Measurements from ENCODE around the gene HERC2. TPM values are rescaled to one million over a fixed set of nuclear protein-coding genes. Genes with fewer than 3 reads are reported as not detected.

The HERC2 gene
- total RNA-seq, 3 donors from 2014 or later (not counting 1 experiment from before 2014, with no cell fraction given) = 54.2 to 64.0 (median 63.9) TPM

DNA sequence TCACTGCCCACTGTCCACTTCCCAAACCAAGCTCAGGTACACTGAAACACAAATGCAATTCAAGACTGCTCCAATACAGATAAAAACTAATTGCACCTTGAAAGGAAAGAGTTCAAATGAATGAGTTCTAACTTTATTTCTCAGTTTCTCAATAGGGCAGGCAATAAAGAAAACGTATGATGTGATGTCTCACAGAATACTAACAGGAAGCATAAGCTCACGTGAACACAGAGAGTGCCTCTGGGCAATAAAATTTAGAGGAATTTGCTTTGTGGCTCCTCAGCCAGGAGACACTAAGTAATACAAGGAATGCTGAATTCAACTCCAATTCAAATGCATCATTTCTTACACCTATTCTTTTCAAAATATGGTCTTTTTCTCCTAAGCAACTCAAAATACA, 140.6 kb downstream of the HERC2 start:
- Mint-ChIP-seq H3K9me3 (no peaks in the 10 kb centered on the region), H3K27me3 (ENCODE audit: low read depth in 2 of 2) (no peaks in the 10 kb centered on the region), H3K4me3 (no peak overlapping the region), H3K36me3 (peaks cover 18% of the 10 kb centered on the region), H3K27ac (no peak overlapping the region), H3K4me1 (no peaks in the 10 kb centered on the region)
- no peak for ATAC-seq
- WGBS (ENCODE audit: insufficient coverage) = 95% methylated on average over 2 of the region's 2 CpGs
- H3K9me3 ChIP-seq (ENCODE audit: control insufficient read depth, insufficient read depth, low read length) = no peaks in the 10 kb centered on the region
- intact Hi-C loops (cut with micrococcal nuclease) = no loop called here
- TF ChIP-seq, protein P1, sequence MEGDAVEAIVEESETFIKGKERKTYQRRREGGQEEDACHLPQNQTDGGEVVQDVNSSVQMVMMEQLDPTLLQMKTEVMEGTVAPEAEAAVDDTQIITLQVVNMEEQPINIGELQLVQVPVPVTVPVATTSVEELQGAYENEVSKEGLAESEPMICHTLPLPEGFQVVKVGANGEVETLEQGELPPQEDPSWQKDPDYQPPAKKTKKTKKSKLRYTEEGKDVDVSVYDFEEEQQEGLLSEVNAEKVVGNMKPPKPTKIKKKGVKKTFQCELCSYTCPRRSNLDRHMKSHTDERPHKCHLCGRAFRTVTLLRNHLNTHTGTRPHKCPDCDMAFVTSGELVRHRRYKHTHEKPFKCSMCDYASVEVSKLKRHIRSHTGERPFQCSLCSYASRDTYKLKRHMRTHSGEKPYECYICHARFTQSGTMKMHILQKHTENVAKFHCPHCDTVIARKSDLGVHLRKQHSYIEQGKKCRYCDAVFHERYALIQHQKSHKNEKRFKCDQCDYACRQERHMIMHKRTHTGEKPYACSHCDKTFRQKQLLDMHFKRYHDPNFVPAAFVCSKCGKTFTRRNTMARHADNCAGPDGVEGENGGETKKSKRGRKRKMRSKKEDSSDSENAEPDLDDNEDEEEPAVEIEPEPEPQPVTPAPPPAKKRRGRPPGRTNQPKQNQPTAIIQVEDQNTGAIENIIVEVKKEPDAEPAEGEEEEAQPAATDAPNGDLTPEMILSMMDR (IDR thresholded peaks at IDR 0.05) = no peak
- no peak for DNase-seq
- no peak overlapping the region for H3K4me3 ChIP-seq (ENCODE audit: low read length)
- H3K36me3 ChIP-seq (ENCODE audit: control insufficient read depth, insufficient read depth, low read length) = peaks cover 27% of the 10 kb centered on the region
- H3K4me1 ChIP-seq (ENCODE audit: control insufficient read depth, insufficient read depth, low read length) = no peaks in the 10 kb centered on the region
- no peak overlapping the region for H3K27ac ChIP-seq (ENCODE audit: low read length)
- H3K27me3 ChIP-seq (ENCODE audit: control insufficient read depth, insufficient read depth, low read length) = no peaks in the 10 kb centered on the region

DNA sequence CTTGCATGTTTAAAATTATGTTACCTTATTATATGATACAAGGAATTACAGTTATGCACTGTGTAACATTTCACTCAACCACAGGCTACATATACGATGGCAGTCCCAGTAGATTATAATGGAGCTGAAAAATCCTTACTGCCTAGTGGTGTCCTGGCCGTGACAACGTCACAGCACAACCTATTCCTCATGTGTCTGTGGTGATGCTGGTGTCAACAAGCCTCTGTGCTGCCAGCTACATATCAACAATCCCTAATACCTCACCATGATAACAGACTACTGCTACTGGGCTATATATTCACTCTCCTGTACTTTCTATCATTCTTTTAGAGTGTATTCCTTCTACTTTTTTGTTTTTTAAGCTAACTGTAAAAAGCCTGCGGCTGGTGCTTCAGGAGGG, 142.7 kb downstream of the HERC2 start:
- intact Hi-C loops (cut with micrococcal nuclease) = no loop called here
- Histone ChIP-seq H3K9me3 (ENCODE audit: control insufficient read depth, insufficient read depth, low read length) (no peaks in the 10 kb centered on the region), H3K36me3 (ENCODE audit: control insufficient read depth, insufficient read depth, low read length) (peaks cover 24% of the 10 kb centered on the region), H3K27ac (ENCODE audit: low read length) (no peak overlapping the region), H3K27me3 (ENCODE audit: control insufficient read depth, insufficient read depth, low read length) (no peaks in the 10 kb centered on the region), H3K4me1 (ENCODE audit: control insufficient read depth, insufficient read depth, low read length) (no peaks in the 10 kb centered on the region), H3K4me3 (ENCODE audit: low read length) (no peak overlapping the region)
- TF ChIP-seq, protein P1 (IDR thresholded peaks at IDR 0.05) = no peak
- no peaks in the 10 kb centered on the region for H3K27me3 Mint-ChIP-seq (ENCODE audit: low read depth in 2 of 2)
- peaks cover 27% of the 10 kb centered on the region for H3K36me3 Mint-ChIP-seq
- no peak overlapping the region for H3K27ac Mint-ChIP-seq
- ATAC-seq = no peak
- no peak for DNase-seq
- no peaks in the 10 kb centered on the region for H3K4me1 Mint-ChIP-seq
- H3K4me3 Mint-ChIP-seq = no peak overlapping the region
- WGBS (ENCODE audit: insufficient coverage) = 93% methylated on average over 4 of the region's 4 CpGs
- H3K9me3 Mint-ChIP-seq = no peaks in the 10 kb centered on the region

DNA sequence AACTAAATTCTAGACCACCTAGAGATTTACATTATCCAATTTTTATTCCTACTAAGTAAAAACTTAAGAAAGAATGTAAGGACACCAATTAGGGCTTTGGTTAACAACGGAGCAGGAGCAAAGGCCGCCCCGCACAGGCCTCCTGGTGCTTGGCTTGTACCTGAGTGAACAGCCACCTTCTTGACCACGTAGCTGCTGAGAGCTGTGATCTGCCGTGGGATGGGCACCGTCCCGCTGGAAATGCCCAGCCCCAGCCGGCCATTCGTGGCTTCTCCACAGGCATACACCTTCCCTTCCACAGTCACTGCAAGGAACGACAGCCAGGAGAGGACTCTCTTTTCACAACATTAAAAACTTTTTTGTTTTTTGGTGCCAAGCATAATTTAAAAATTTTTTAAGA, 143.3 kb downstream of the HERC2 start:
- Histone ChIP-seq H3K27me3 (ENCODE audit: control insufficient read depth, insufficient read depth, low read length) (no peaks in the 10 kb centered on the region), H3K36me3 (ENCODE audit: control insufficient read depth, insufficient read depth, low read length) (peaks cover 27% of the 10 kb centered on the region), H3K4me1 (ENCODE audit: control insufficient read depth, insufficient read depth, low read length) (no peaks in the 10 kb centered on the region), H3K27ac (ENCODE audit: low read length) (no peak overlapping the region), H3K4me3 (ENCODE audit: low read length) (no peak overlapping the region), H3K9me3 (ENCODE audit: control insufficient read depth, insufficient read depth, low read length) (no peaks in the 10 kb centered on the region)
- H3K4me3 Mint-ChIP-seq = no peak overlapping the region
- peaks cover 27% of the 10 kb centered on the region for H3K36me3 Mint-ChIP-seq
- 97% methylated on average over 9 of the region's 10 CpGs for WGBS (ENCODE audit: insufficient coverage)
- TF ChIP-seq, protein P1 (IDR thresholded peaks at IDR 0.05) = no peak
- DNase-seq (no peak), ATAC-seq (no peak)
- intact Hi-C loops (cut with micrococcal nuclease) = no loop called here
- H3K27me3 Mint-ChIP-seq (ENCODE audit: low read depth in 2 of 2) = no peaks in the 10 kb centered on the region
- no peak overlapping the region for H3K27ac Mint-ChIP-seq
- no peaks in the 10 kb centered on the region for H3K9me3 Mint-ChIP-seq
- H3K4me1 Mint-ChIP-seq = no peaks in the 10 kb centered on the region

DNA sequence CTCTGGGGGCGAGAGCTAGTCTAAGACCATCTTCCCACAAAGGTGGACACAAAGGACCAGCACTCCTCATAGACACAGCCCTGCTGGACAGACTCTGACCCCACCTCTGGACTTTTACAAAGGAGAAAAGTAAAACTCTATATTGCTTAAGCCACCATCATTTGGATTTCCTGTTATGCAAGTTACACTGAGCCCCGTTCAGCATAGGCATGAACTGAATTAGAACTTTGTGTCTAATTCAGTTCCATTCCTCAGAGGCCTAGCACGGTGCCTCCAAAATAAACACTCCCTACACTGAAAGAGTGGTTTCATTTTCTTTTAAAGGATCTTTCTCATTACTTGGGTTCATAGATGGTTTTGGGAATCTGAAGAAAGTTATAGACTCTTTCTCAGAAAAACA, 143.7 kb downstream of the HERC2 start:
- Mint-ChIP-seq H3K36me3 (peaks cover 27% of the 10 kb centered on the region), H3K4me1 (no peaks in the 10 kb centered on the region), H3K27ac (no peak overlapping the region), H3K27me3 (ENCODE audit: low read depth in 2 of 2) (no peaks in the 10 kb centered on the region), H3K4me3 (no peak overlapping the region), H3K9me3 (no peaks in the 10 kb centered on the region)
- H3K4me3 ChIP-seq (ENCODE audit: low read length) = no peak overlapping the region
- H3K9me3 ChIP-seq (ENCODE audit: control insufficient read depth, insufficient read depth, low read length) = no peaks in the 10 kb centered on the region
- no peaks in the 10 kb centered on the region for H3K4me1 ChIP-seq (ENCODE audit: control insufficient read depth, insufficient read depth, low read length)
- intact Hi-C loops (cut with micrococcal nuclease) = no loop called here
- no peak for ATAC-seq
- peaks cover 28% of the 10 kb centered on the region for H3K36me3 ChIP-seq (ENCODE audit: control insufficient read depth, insufficient read depth, low read length)
- DNase-seq = no peak
- 97% methylated on average over 2 of the region's 3 CpGs for WGBS (ENCODE audit: insufficient coverage)
- H3K27me3 ChIP-seq (ENCODE audit: control insufficient read depth, insufficient read depth, low read length) = no peaks in the 10 kb centered on the region
- TF ChIP-seq, protein P1 (IDR thresholded peaks at IDR 0.05) = no peak
- no peak overlapping the region for H3K27ac ChIP-seq (ENCODE audit: low read length)
